K562 (cell line): ENCODE results near the gene DNAJB14. TPM values are rescaled to one million over a fixed set of nuclear protein-coding genes. Genes with fewer than 3 reads are reported as not detected.

Experiments used
- ATAC-seq: fragments of 200-7000 bp; cut with Tn5 transposase; 3 replicates; pipeline ENCODE4 v1.9.1; 2020; ENCODE audit warnings: moderate library complexity
- BruUV-seq: library from RNA; stranded (reverse); fragments of 400-500 nt; replicated peaks from 2 replicates; lab custom pipeline; 2021; lab: Mats Ljungman, UMichigan
- CTCF ChIA-PET: fragments of 300-600 bp; formaldehyde crosslinking; extraction: SDS; loops from one replicate; lab custom pipeline; 2021; ENCODE audit warnings: low intra/inter-chr PET ratio; lab: Yijun Ruan, JAX
- POLR2A ChIA-PET: fragments of 300-600, 350-650 bp; sonication (Branson Sonifier 250); formaldehyde crosslinking; extraction: SDS; loops from one replicate; lab custom pipeline; 2021; ENCODE audit warnings: antibody characterized with exemption, inconsistent platforms; lab: Yijun Ruan, JAX
- DNase-seq, 4 experiments: peaks; one replicate each; pipeline versions ENCODE4 v3.0.0 to v3.0.0-alpha.2; 2011 to 2018; ENCODE audit warnings: low spot score in 3 of 4, mixed read lengths in 3 of 4; ENCODE audit errors: extremely low read depth in 1 of 4
- FAIRE-seq: peaks from 2 replicates; lab custom pipeline; 2011; peaks lifted over from hg19 to GRCh38; lab: Jason Lieb, UNC
- H2AFZ ChIP-seq: 2 replicates; pipeline ENCODE4 v1.6.0; 2011; ENCODE audit warnings: low read depth, low read length, control low read depth, inconsistent platforms
- H3K27ac ChIP-seq: fragments of 200-600 bp; 3 replicates; pipeline ENCODE4 v1.8.0; 2011; ENCODE audit warnings: low read depth, mild to moderate bottlenecking, control low read depth, inconsistent platforms, low read length, moderate library complexity, mixed read lengths; ENCODE audit errors: extremely low read depth
- H3K27me3 ChIP-seq, 2 experiments: fragments of 300-600 bp in 1 of 2; 2 replicates in 1 of 2; 3 replicates in 1 of 2; pipeline versions ENCODE4 v1.6.0 to v1.8.0; 2011; ENCODE audit warnings: inconsistent platforms in 2 of 2, low read length in 2 of 2, mild to moderate bottlenecking in 1 of 2, mixed read lengths in 1 of 2, moderate library complexity in 1 of 2; ENCODE audit not compliant: control insufficient read depth in 2 of 2, insufficient read depth in 2 of 2
- H3K36me3 ChIP-seq: fragments of 300-600 bp; 3 replicates; pipeline ENCODE4 v1.8.0; 2011; ENCODE audit warnings: mild to moderate bottlenecking, low read length, inconsistent platforms; ENCODE audit not compliant: control insufficient read depth, insufficient read depth
- H3K4me1 ChIP-seq, 2 experiments: fragments of 200-600 bp in 1 of 2; replicated peaks in 1 of 2; 2 replicates in 1 of 2; 3 replicates in 1 of 2; pipeline versions ENCODE4 v1.5.1 to v1.8.0; 2011; ENCODE audit warnings: inconsistent platforms in 2 of 2, low read length in 2 of 2, mild to moderate bottlenecking in 1 of 2, mixed read lengths in 1 of 2, moderate library complexity in 1 of 2; ENCODE audit not compliant: control insufficient read depth in 2 of 2, insufficient read depth in 2 of 2
- H3K4me2 ChIP-seq: 2 replicates; pipeline ENCODE4 v1.6.1; 2011; ENCODE audit warnings: low read length, control low read depth, inconsistent platforms, mixed read lengths; ENCODE audit not compliant: insufficient read depth
- H3K4me3 ChIP-seq: fragments of 200-600 bp; sonication (generic), shearing (Covaris generic); 2 replicates; pipeline ENCODE4 v1.5.1; 2016; ENCODE audit warnings: control low read depth, inconsistent platforms
- H3K79me2 ChIP-seq: fragments of 200-600 bp; 3 replicates; pipeline ENCODE4 v1.8.0; 2011; ENCODE audit warnings: low read length, inconsistent platforms; ENCODE audit not compliant: control insufficient read depth, insufficient read depth
- H3K9ac ChIP-seq, 2 experiments: 2 replicates each; pipeline versions ENCODE4 v1.6.0 to v1.6.1; 2011; ENCODE audit warnings: low read depth in 2 of 2, low read length in 2 of 2, control low read depth in 1 of 2, inconsistent platforms in 1 of 2, mild to moderate bottlenecking in 1 of 2, mixed read lengths in 1 of 2; ENCODE audit not compliant: insufficient read depth in 1 of 2
- H3K9me1 ChIP-seq: one replicate; pipeline ENCODE4 v1.6.0; 2011; ENCODE audit warnings: inconsistent platforms, mild to moderate bottlenecking, low read length, moderate library complexity; ENCODE audit not compliant: control insufficient read depth, insufficient read depth
- H3K9me3 ChIP-seq: replicated peaks from 2 replicates; pipeline ENCODE4 v1.5.1; 2011; ENCODE audit warnings: low read depth, low read length, inconsistent platforms; ENCODE audit not compliant: control insufficient read depth, insufficient read depth
- H4K20me1 ChIP-seq: replicated peaks from 2 replicates; pipeline ENCODE4 v1.6.1; 2011; ENCODE audit warnings: low read length, inconsistent platforms, mixed read lengths; ENCODE audit not compliant: control insufficient read depth, insufficient read depth
- CBX3 ChIP-seq, 2 experiments: IDR thresholded peaks; 1 replicate in 1 of 2; 2 replicates in 1 of 2; pipeline ENCODE4 v1.6.1; 2012; ENCODE audit warnings: inconsistent platforms in 2 of 2, low read length in 2 of 2, borderline replicate concordance in 1 of 2, control low read depth in 1 of 2
- KAT8 ChIP-seq: fragments of 450-650 bp; IDR thresholded peaks from 2 replicates; pipeline ENCODE4 v1.6.1; 2016; ENCODE audit warnings: low read depth, mild to moderate bottlenecking
- MAFF ChIP-seq: IDR thresholded peaks from 2 replicates; pipeline ENCODE4 v1.6.1; 2012; ENCODE audit warnings: low read length, improper control_type of control experiment
- MECOM ChIP-seq: fragments of 250-450 bp; sonication (Bioruptor Pico); IDR thresholded peaks from 2 replicates; pipeline ENCODE4 v1.8.0; 2022; ENCODE audit warnings: inconsistent platforms
- POLR3G ChIP-seq: IDR thresholded peaks from 2 replicates; pipeline ENCODE4 v1.6.1; 2011; ENCODE audit not compliant: insufficient read length, insufficient replicate concordance; ENCODE audit errors: extremely low read depth
- PRDM10 ChIP-seq: fragments of 450-650 bp; IDR thresholded peaks from 2 replicates; pipeline ENCODE4 v1.6.1; 2018; ENCODE audit not compliant: partially characterized antibody
- TCF15 ChIP-seq: fragments of 250-450 bp; sonication (Bioruptor Pico); IDR thresholded peaks from 2 replicates; pipeline ENCODE4 v1.8.0; 2022; ENCODE audit warnings: moderate library complexity, mild to moderate bottlenecking, inconsistent platforms
- YY1 ChIP-seq, 3 experiments: IDR thresholded peaks; 2 replicates each; pipeline ENCODE4 v1.6.1; 2011; ENCODE audit warnings: low read length in 2 of 3, mild to moderate bottlenecking in 2 of 3, moderate library complexity in 2 of 3, borderline replicate concordance in 1 of 3, control low read depth in 1 of 3, low read depth in 1 of 3; ENCODE audit not compliant: insufficient read depth in 3 of 3, insufficient replicate concordance in 2 of 3, control insufficient read depth in 1 of 3, insufficient read length in 1 of 3; ENCODE audit errors: extremely low read depth in 1 of 3
- ZNF76 ChIP-seq: fragments of 250-450 bp; sonication (Bioruptor Pico); IDR thresholded peaks from 2 replicates; pipeline ENCODE4 v1.4.0; 2020; ENCODE audit warnings: mild to moderate bottlenecking, moderate library complexity, borderline replicate concordance
- ZNF780A ChIP-seq: fragments of 250-450 bp; sonication (Bioruptor Pico); IDR thresholded peaks from 2 replicates; pipeline ENCODE4 v1.5.0; 2021; ENCODE audit warnings: mild to moderate bottlenecking
- WGBS: fragments of 100-300 bp; shearing (Covaris generic); methylation state at CpG from one replicate; pipeline ENCODE4 v1.1.6; 2016; ENCODE audit warnings: low coverage, mixed read lengths; ENCODE audit not compliant: insufficient coverage; ENCODE audit errors: missing lambda C conversion rate; 5-methylcytosine and 5-hydroxymethylcytosine counted together
- in situ Hi-C: fragments of 300-500 bp; cut with MboI; formaldehyde crosslinking; loops from 4 replicates; pipeline ENCODE4 v1.15.0; 2018; ENCODE audit warnings: inconsistent platforms, mixed read lengths
- intact Hi-C: fragments of 100-400 bp; cut with micrococcal nuclease; formaldehyde crosslinking; loops from 2 replicates; pipeline ENCODE4 v1.14.2; 2022
- polyA plus RNA-seq, 8 experiments: library from polyadenylated mRNA; depleted of rRNA in 4 of 8; stranded (reverse) in 5 of 8; unstranded in 3 of 8; fragments of >200 nt; fragmentation: Nextera tagmentation in 2 of 8; fragmentation: Illumina TruSeq in 1 of 8; extraction: Ambion mirVana in 2 of 8; extraction: Trizol in 1 of 8; gene quantifications; 2 replicates each; pipeline versions ENCODE4 v1.2.1 to v1.2.3, GENCODE V29; 2011 to 2014; ENCODE audit warnings: inconsistent platforms in 1 of 8, missing spikeins in 1 of 8
- total RNA-seq, 7 experiments: library from RNA; depleted of rRNA in 6 of 7; stranded (reverse); fragments of >200 nt in 6 of 7; fragmentation: Illumina TruSeq in 2 of 7; extraction: Trizol in 2 of 7; gene quantifications; 2 replicates each; pipeline versions ENCODE4 v1.2.1 to v1.2.3, GENCODE V29; 2011 to 2021; ENCODE audit warnings: low replicate concordance in 1 of 7

Gene DNAJB14
- total and polyA plus RNA-seq, 9 of the 15 experiments (the other 6 are each of a cell fraction or from before 2014, with no cell fraction given) = 5.5 to 28.0 (median 12.7) TPM

GRCh38 chr4:99983289-99983943, 37.0 kb upstream of the DNAJB14 start:
- Histone ChIP-seq H3K27me3 (no peaks in the 10 kb centered on the region), H3K9me3 (no peaks in the 10 kb centered on the region), H3K4me1 (no peaks in the 10 kb centered on the region), H3K4me3 (no peak overlapping the region), H2AFZ (no peak overlapping the region), H3K36me3 (no peaks in the 10 kb centered on the region), H3K4me2 (no peak overlapping the region), H3K27ac (no peak overlapping the region), H3K9me1 (no peaks in the 10 kb centered on the region), H3K9ac (no peak overlapping the region), H3K79me2 (no peaks in the 10 kb centered on the region), H4K20me1 (no peaks in the 10 kb centered on the region)
- POLR2A ChIA-PET = no interaction called here
- in situ Hi-C loops (no loop called here), intact Hi-C loops (no loop called here)
- FAIRE-seq (no peak), ATAC-seq (no peak), DNase-seq (no peak)
- CTCF ChIA-PET = no interaction called here
- BruUV-seq = no TSS peak
- WGBS = 0% methylated on average over 4 of the region's 4 CpGs
- TF ChIP-seq PRDM10 (no peak), KAT8 (no peak), ZNF76 (CRISPR knock-in tag) (no peak), TCF15 (no peak), MECOM (CRISPR knock-in tag) (no peak), MAFF (no peak), CBX3 (IDR thresholded peaks at IDR 0.05; ENCODE audit: borderline replicate concordance in 1 of 2, low read length in 2 of 2) (no peak), YY1 (IDR thresholded peaks at IDR 0.05; ENCODE audit: borderline replicate concordance in 1 of 3, control insufficient read depth in 1 of 3, extremely low read depth in 1 of 3, insufficient read depth in 3 of 3, insufficient read length in 1 of 3, insufficient replicate concordance in 2 of 3, low read depth in 1 of 3, low read length in 2 of 3) (no peak), POLR3G (no peak), ZNF780A (no peak)
